Measurements from ENCODE around the gene COG5.
A peak's percentile ranks its signal among the peaks of the same experiment; 100 is the strongest.

The COG5 gene

GRCh38 chr7:107173691-107174406 is 389.9 kb downstream of the COG5 start:
- Histone ChIP-seq H3K27ac (no peak overlapping the region), H3K9ac (no peak overlapping the region), H3K4me3 (no peak overlapping the region), H3K4me2 (no peak overlapping the region), H3K4me1 (peaks cover 13% of the 10 kb centered on the region), H3K36me3 (peaks cover 15% of the 10 kb centered on the region; the same call in 1 of the 2 replicates), H3K9me3 (no peaks in the 10 kb centered on the region), H4K20me1 (peaks cover 91% of the 10 kb centered on the region), H3K27me3 (no peaks in the 10 kb centered on the region)
- no peak for TF ChIP-seq Cebpa-rat (IDR thresholded peaks at IDR 0.05)

- Histone ChIP-seq H3K9me3 (no peaks in the 10 kb centered on the region), H3K27ac (no peak overlapping the region), H3K4me2 (no peak overlapping the region), H3K27me3 (no peaks in the 10 kb centered on the region), H3K4me1 (peaks cover 13% of the 10 kb centered on the region), H4K20me1 (peaks cover 84% of the 10 kb centered on the region), H3K36me3 (peaks cover 15% of the 10 kb centered on the region; the same call in 1 of the 2 replicates), H3K4me3 (no peak overlapping the region), H3K9ac (no peak overlapping the region)
- TF ChIP-seq Cebpa-rat (IDR thresholded peaks at IDR 0.05) = no peak
Observed at GRCh38 chr7:107173191-107173590, 390.5 kb downstream of the COG5 start.

GRCh38 chr7:107172276-107173032 is 391.3 kb downstream of the COG5 start:
- Histone ChIP-seq H3K27ac (no peak overlapping the region), H3K4me3 (no peak overlapping the region), H3K27me3 (no peaks in the 10 kb centered on the region), H3K9me3 (no peaks in the 10 kb centered on the region), H3K36me3 (peaks cover 15% of the 10 kb centered on the region; the same call in 1 of the 2 replicates), H3K4me2 (no peak overlapping the region), H4K20me1 (peaks cover 77% of the 10 kb centered on the region), H3K9ac (no peak overlapping the region), H3K4me1 (peaks cover 13% of the 10 kb centered on the region)
- TF ChIP-seq Cebpa-rat (IDR thresholded peaks at IDR 0.05) = no peak

- H3K9me3 ChIP-seq = no peaks in the 10 kb centered on the region
- peak overlapping the region; percentile 5; the same call in 1 of the 2 replicates for H3K4me2 ChIP-seq
- H3K4me3 ChIP-seq = no peak overlapping the region
- peaks cover 22% of the 10 kb centered on the region for H3K4me1 ChIP-seq
- H3K27me3 ChIP-seq = no peaks in the 10 kb centered on the region
- H3K36me3 ChIP-seq = peaks cover 15% of the 10 kb centered on the region; the same call in 1 of the 2 replicates
- H3K9ac ChIP-seq = no peak overlapping the region
- peaks cover 67% of the 10 kb centered on the region for H4K20me1 ChIP-seq
- TF ChIP-seq Cebpa-rat (IDR thresholded peaks at IDR 0.05) = no peak
- H3K27ac ChIP-seq = no peak overlapping the region
Observed at GRCh38 chr7:107171496-107171895, 392.2 kb downstream of the COG5 start.

- no peaks in the 10 kb centered on the region for H3K9me3 ChIP-seq
- peak overlapping the region; percentile 71 for H3K4me2 ChIP-seq
- peak overlapping the region; percentile 89 for H3K9ac ChIP-seq
- peak overlapping the region; percentile 84 for H3K4me3 ChIP-seq
- H3K27me3 ChIP-seq = no peaks in the 10 kb centered on the region
- peaks cover 55% of the 10 kb centered on the region for H4K20me1 ChIP-seq
- peaks cover 15% of the 10 kb centered on the region; the same call in 1 of the 2 replicates for H3K36me3 ChIP-seq
- peak overlapping the region; percentile 89 for H3K27ac ChIP-seq
- no peak for TF ChIP-seq Cebpa-rat (IDR thresholded peaks at IDR 0.05)
- H3K4me1 ChIP-seq = peaks cover 26% of the 10 kb centered on the region
Observed at GRCh38 chr7:107170051-107170915, 393.4 kb downstream of the COG5 start.

GRCh38 chr7:107169120-107170050 is 394.3 kb downstream of the COG5 start:
- Histone ChIP-seq H3K27ac (peak overlapping the region; percentile 89), H3K4me2 (peak overlapping the region; percentile 71), H3K9me3 (no peaks in the 10 kb centered on the region), H3K36me3 (peaks cover 15% of the 10 kb centered on the region; the same call in 1 of the 2 replicates), H3K27me3 (no peaks in the 10 kb centered on the region), H3K4me3 (peak overlapping the region; percentile 84), H3K4me1 (peaks cover 26% of the 10 kb centered on the region), H4K20me1 (peaks cover 46% of the 10 kb centered on the region), H3K9ac (peak overlapping the region; percentile 89)
- TF ChIP-seq Cebpa-rat (IDR thresholded peaks at IDR 0.05) = peak; percentile 56; the same call in 1 of the 2 replicates

GRCh38 chr7:107168233-107169119 is 395.2 kb downstream of the COG5 start, which contains the start of gene HBP1:
TSS of gene HBP1 (plus strand) at chr7:107169003. CDS start at chr7:107179894, 10,891 bp downstream.
- Histone ChIP-seq H3K27ac (peak within 1 kb of the TSS; percentile 89), H4K20me1 (peaks cover 37% of the 10 kb centered on the region), H3K4me2 (peak within 1 kb of the TSS; percentile 91), H3K9ac (peak within 1 kb of the TSS; percentile 89), H3K27me3 (no peaks in the 10 kb centered on the region), H3K4me3 (peak within 1 kb of the TSS; percentile 84), H3K4me1 (peaks cover 26% of the 10 kb centered on the region), H3K9me3 (no peaks in the 10 kb centered on the region), H3K36me3 (peaks cover 9% of the 10 kb centered on the region; the same call in 1 of the 2 replicates)
- TF ChIP-seq Cebpa-rat (IDR thresholded peaks at IDR 0.05) = no peak
